ENCODE measurements around the gene TLX1. TPM values are rescaled to one million over a fixed set of nuclear protein-coding genes. Genes with fewer than 3 reads are reported as not detected.

TLX1 gene
- total and polyA plus RNA-seq, 9 of the 15 experiments (the other 6 are each of a cell fraction or from before 2014, with no cell fraction given): 0.03 to 3.3 (median 0.19) TPM; not detected in 1

DNA sequence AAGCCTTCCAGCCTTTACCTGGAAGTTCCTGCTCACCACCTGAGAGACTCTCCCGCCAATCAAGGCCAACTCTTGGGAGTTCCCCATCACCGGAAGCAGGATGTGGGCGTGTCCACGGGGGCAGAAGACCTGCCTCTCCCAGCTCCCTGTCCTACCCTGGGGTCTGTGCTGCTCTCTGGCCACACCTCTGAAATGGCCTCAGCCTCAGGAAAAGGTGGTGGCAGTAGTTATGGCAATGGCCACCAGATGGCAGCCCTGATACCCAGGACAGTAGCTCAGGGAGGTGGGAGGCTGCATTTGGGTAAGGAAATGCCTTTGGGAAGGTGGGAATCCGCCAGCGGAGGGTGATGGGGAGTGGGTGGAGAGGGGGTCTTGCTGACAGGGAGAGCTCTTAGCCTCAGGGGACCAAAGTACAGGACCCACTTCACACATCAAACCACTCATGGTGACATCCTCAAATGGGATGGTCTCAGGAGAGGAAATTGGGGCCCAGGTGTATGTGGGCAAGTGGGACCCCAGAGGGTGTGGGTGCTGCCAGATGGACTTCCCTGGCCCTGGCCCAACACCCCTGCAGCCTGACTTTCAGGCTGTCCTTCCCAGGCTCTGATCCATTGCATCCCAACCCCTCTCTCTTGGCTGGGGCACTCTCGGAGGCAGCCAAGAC lies 35.4 kb upstream of the TLX1 start (continued):
- TF ChIP-seq, protein P1, sequence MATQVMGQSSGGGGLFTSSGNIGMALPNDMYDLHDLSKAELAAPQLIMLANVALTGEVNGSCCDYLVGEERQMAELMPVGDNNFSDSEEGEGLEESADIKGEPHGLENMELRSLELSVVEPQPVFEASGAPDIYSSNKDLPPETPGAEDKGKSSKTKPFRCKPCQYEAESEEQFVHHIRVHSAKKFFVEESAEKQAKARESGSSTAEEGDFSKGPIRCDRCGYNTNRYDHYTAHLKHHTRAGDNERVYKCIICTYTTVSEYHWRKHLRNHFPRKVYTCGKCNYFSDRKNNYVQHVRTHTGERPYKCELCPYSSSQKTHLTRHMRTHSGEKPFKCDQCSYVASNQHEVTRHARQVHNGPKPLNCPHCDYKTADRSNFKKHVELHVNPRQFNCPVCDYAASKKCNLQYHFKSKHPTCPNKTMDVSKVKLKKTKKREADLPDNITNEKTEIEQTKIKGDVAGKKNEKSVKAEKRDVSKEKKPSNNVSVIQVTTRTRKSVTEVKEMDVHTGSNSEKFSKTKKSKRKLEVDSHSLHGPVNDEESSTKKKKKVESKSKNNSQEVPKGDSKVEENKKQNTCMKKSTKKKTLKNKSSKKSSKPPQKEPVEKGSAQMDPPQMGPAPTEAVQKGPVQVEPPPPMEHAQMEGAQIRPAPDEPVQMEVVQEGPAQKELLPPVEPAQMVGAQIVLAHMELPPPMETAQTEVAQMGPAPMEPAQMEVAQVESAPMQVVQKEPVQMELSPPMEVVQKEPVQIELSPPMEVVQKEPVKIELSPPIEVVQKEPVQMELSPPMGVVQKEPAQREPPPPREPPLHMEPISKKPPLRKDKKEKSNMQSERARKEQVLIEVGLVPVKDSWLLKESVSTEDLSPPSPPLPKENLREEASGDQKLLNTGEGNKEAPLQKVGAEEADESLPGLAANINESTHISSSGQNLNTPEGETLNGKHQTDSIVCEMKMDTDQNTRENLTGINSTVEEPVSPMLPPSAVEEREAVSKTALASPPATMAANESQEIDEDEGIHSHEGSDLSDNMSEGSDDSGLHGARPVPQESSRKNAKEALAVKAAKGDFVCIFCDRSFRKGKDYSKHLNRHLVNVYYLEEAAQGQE (IDR thresholded peaks at IDR 0.05; ENCODE audit: borderline replicate concordance): peak; percentile 42; the same call in 1 of the 2 replicates
- TF ChIP-seq, protein P1 (CRISPR knock-in tag; IDR thresholded peaks at IDR 0.05; ENCODE audit: low read depth): no peak
- TF ChIP-seq, protein P2, sequence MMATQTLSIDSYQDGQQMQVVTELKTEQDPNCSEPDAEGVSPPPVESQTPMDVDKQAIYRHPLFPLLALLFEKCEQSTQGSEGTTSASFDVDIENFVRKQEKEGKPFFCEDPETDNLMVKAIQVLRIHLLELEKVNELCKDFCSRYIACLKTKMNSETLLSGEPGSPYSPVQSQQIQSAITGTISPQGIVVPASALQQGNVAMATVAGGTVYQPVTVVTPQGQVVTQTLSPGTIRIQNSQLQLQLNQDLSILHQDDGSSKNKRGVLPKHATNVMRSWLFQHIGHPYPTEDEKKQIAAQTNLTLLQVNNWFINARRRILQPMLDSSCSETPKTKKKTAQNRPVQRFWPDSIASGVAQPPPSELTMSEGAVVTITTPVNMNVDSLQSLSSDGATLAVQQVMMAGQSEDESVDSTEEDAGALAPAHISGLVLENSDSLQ (IDR thresholded peaks at IDR 0.05): 0 out of 2 replicates have a peak, but pooled peaks have one; percentile 35
- TF ChIP-seq FOXM1 (IDR thresholded peaks at IDR 0.05; ENCODE audit: low read depth) (no peak), FOXM1 (CRISPR knock-in tag; IDR thresholded peaks at IDR 0.05; ENCODE audit: low read depth) (no peak), XRCC3 (IDR thresholded peaks at IDR 0.05) (no peak), ZFX (CRISPR knock-in tag; IDR thresholded peaks at IDR 0.05) (no peak), SP1 (CRISPR knock-in tag; IDR thresholded peaks at IDR 0.05) (no peak), RAD21 (CRISPR knock-in tag; conservative IDR thresholded peaks at IDR 0.05 in 1 of 2, IDR thresholded peaks at IDR 0.05 in 1 of 2) (peak; percentile 51 to 62), SMARCB1 (IDR thresholded peaks at IDR 0.05; ENCODE audit: insufficient read length, low read depth) (no peak), ZFP1 (CRISPR knock-in tag; IDR thresholded peaks at IDR 0.05) (no peak), MCM7 (IDR thresholded peaks at IDR 0.05) (no peak), RBM22 (IDR thresholded peaks at IDR 0.05; ENCODE audit: low read depth, low read length, poor library complexity, severe bottlenecking) (no peak), PCBP2 (IDR thresholded peaks at IDR 0.05; ENCODE audit: low read depth, low read length, poor library complexity, severe bottlenecking) (no peak), NUFIP1 (IDR thresholded peaks at IDR 0.05; ENCODE audit: partially characterized antibody) (no peak), ESRRB (CRISPR knock-in tag; IDR thresholded peaks at IDR 0.05; ENCODE audit: borderline replicate concordance) (no peak), FOXK2 (conservative IDR thresholded peaks at IDR 0.05 in 1 of 2, IDR thresholded peaks at IDR 0.05 in 1 of 2; ENCODE audit: low read depth in 2 of 2) (no peak), PYGO2 (tag; IDR thresholded peaks at IDR 0.05) (no peak), SMC3 (conservative IDR thresholded peaks at IDR 0.05; ENCODE audit: insufficient read depth, low read depth, low read length) (peak; percentile 78), NRF1 (conservative IDR thresholded peaks at IDR 0.05 in 1 of 2, IDR thresholded peaks at IDR 0.05 in 1 of 2) (peak in 1 of 2 experiments; percentile 23; a peak in 1 of 4 replicates)
